ENCODE measurements around the gene HS3ST5. TPM values are rescaled to one million over a fixed set of nuclear protein-coding genes. Genes with fewer than 3 reads are reported as not detected.

Gene HS3ST5
- total RNA-seq, 1 donor from 2014 or later: 1.5 TPM

- Histone ChIP-seq H3K4me2 (ENCODE audit: low read length) (no peak overlapping the region), H3K9me3 (ENCODE audit: insufficient read depth, low read depth, low read length) (no peaks in the 10 kb centered on the region), H2AFZ (ENCODE audit: low read depth, low read length) (no peak overlapping the region), H3K9ac (ENCODE audit: low read length) (no peak overlapping the region), H3K27me3 (ENCODE audit: insufficient read depth, low read length) (no peaks in the 10 kb centered on the region), H4K20me1 (ENCODE audit: insufficient read depth, low read length) (no peaks in the 10 kb centered on the region), H3K36me3 (ENCODE audit: insufficient read depth, low read length) (no peaks in the 10 kb centered on the region), H3K27ac (ENCODE audit: low read depth, low read length) (no peak overlapping the region), H3K4me3 (ENCODE audit: insufficient read depth, low read depth, low read length) (no peak overlapping the region), H3K79me2 (ENCODE audit: insufficient read depth, low read length) (no peaks in the 10 kb centered on the region), H3K4me1 (ENCODE audit: insufficient read depth, low read length) (peaks cover 5% of the 10 kb centered on the region)
- H3K4me3 Mint-ChIP-seq (ENCODE audit: unreplicated experiment): no peak overlapping the region
- H3K36me3 Mint-ChIP-seq (ENCODE audit: low read depth, unreplicated experiment): no peaks in the 10 kb centered on the region
- TF ChIP-seq EZH2 (IDR thresholded peaks at IDR 0.05; ENCODE audit: insufficient read depth, low read length): no peak
- no peak for TF ChIP-seq CTCF (IDR thresholded peaks at IDR 0.05; ENCODE audit: insufficient read depth, low read depth, low read length)
- no peaks in the 10 kb centered on the region for H3K9me3 Mint-ChIP-seq (ENCODE audit: unreplicated experiment)
- H3K27ac Mint-ChIP-seq (ENCODE audit: unreplicated experiment): no peak overlapping the region
- no peak for DNase-seq (ENCODE audit: low read depth)
- H3K4me1 Mint-ChIP-seq (ENCODE audit: low read depth, unreplicated experiment): peaks cover 12% of the 10 kb centered on the region
- no peaks in the 10 kb centered on the region for H3K27me3 Mint-ChIP-seq (ENCODE audit: low read depth, unreplicated experiment)
- no peak for FAIRE-seq
These were observed 278.0 kb downstream of the HS3ST5 start for GRCh38 chr6:114064862-114065261.

GRCh38 chr6:114063956-114064355 is 278.9 kb downstream of the HS3ST5 start:
- Mint-ChIP-seq H3K27me3 (ENCODE audit: low read depth, unreplicated experiment) (no peaks in the 10 kb centered on the region), H3K9me3 (ENCODE audit: unreplicated experiment) (no peaks in the 10 kb centered on the region), H3K27ac (ENCODE audit: unreplicated experiment) (no peak overlapping the region), H3K4me3 (ENCODE audit: unreplicated experiment) (no peak overlapping the region), H3K4me1 (ENCODE audit: low read depth, unreplicated experiment) (peaks cover 12% of the 10 kb centered on the region), H3K36me3 (ENCODE audit: low read depth, unreplicated experiment) (no peaks in the 10 kb centered on the region)
- H4K20me1 ChIP-seq (ENCODE audit: insufficient read depth, low read length): no peaks in the 10 kb centered on the region
- H3K79me2 ChIP-seq (ENCODE audit: insufficient read depth, low read length): no peaks in the 10 kb centered on the region
- H3K9ac ChIP-seq (ENCODE audit: low read length): no peak overlapping the region
- H3K4me3 ChIP-seq (ENCODE audit: insufficient read depth, low read depth, low read length): no peak overlapping the region
- no peaks in the 10 kb centered on the region for H3K36me3 ChIP-seq (ENCODE audit: insufficient read depth, low read length)
- no peak overlapping the region for H3K27ac ChIP-seq (ENCODE audit: low read depth, low read length)
- no peak for FAIRE-seq
- H3K4me2 ChIP-seq (ENCODE audit: low read length): no peak overlapping the region
- H3K27me3 ChIP-seq (ENCODE audit: insufficient read depth, low read length): no peaks in the 10 kb centered on the region
- H3K4me1 ChIP-seq (ENCODE audit: insufficient read depth, low read length): peaks cover 5% of the 10 kb centered on the region
- H3K9me3 ChIP-seq (ENCODE audit: insufficient read depth, low read depth, low read length): no peaks in the 10 kb centered on the region
- TF ChIP-seq EZH2 (IDR thresholded peaks at IDR 0.05; ENCODE audit: insufficient read depth, low read length) (no peak), CTCF (IDR thresholded peaks at IDR 0.05; ENCODE audit: insufficient read depth, low read depth, low read length) (no peak)
- peak; percentile 30 for DNase-seq (ENCODE audit: low read depth)
- H2AFZ ChIP-seq (ENCODE audit: low read depth, low read length): no peak overlapping the region

GRCh38 chr6:114062199-114062598 is 280.6 kb downstream of the HS3ST5 start:
- Mint-ChIP-seq H3K27me3 (ENCODE audit: low read depth, unreplicated experiment) (no peaks in the 10 kb centered on the region), H3K36me3 (ENCODE audit: low read depth, unreplicated experiment) (no peaks in the 10 kb centered on the region), H3K27ac (ENCODE audit: unreplicated experiment) (no peak overlapping the region), H3K4me3 (ENCODE audit: unreplicated experiment) (no peak overlapping the region), H3K9me3 (ENCODE audit: unreplicated experiment) (no peaks in the 10 kb centered on the region), H3K4me1 (ENCODE audit: low read depth, unreplicated experiment) (peaks cover 12% of the 10 kb centered on the region)
- H3K36me3 ChIP-seq (ENCODE audit: insufficient read depth, low read length): no peaks in the 10 kb centered on the region
- H3K9ac ChIP-seq (ENCODE audit: low read length): no peak overlapping the region
- FAIRE-seq (no peak), DNase-seq (ENCODE audit: low read depth) (no peak)
- H2AFZ ChIP-seq (ENCODE audit: low read depth, low read length): no peak overlapping the region
- H3K79me2 ChIP-seq (ENCODE audit: insufficient read depth, low read length): no peaks in the 10 kb centered on the region
- peaks cover 5% of the 10 kb centered on the region for H3K4me1 ChIP-seq (ENCODE audit: insufficient read depth, low read length)
- H3K27ac ChIP-seq (ENCODE audit: low read depth, low read length): no peak overlapping the region
- H3K9me3 ChIP-seq (ENCODE audit: insufficient read depth, low read depth, low read length): no peaks in the 10 kb centered on the region
- no peaks in the 10 kb centered on the region for H4K20me1 ChIP-seq (ENCODE audit: insufficient read depth, low read length)
- TF ChIP-seq CTCF (IDR thresholded peaks at IDR 0.05; ENCODE audit: insufficient read depth, low read depth, low read length): no peak
- H3K27me3 ChIP-seq (ENCODE audit: insufficient read depth, low read length): no peaks in the 10 kb centered on the region
- H3K4me2 ChIP-seq (ENCODE audit: low read length): no peak overlapping the region
- no peak overlapping the region for H3K4me3 ChIP-seq (ENCODE audit: insufficient read depth, low read depth, low read length)

All from astrocyte (in vitro differentiated cells and primary cell).